Measurements from ENCODE around the gene ZFYVE19.
A peak's percentile ranks its signal among the peaks of the same experiment; 100 is the strongest.
"Not testable (repeated sequence)": the region's sequence is repeated elsewhere in the genome, so short reads cannot be mapped to it uniquely, and the experiment has no call there.

Gene ZFYVE19

DNA sequence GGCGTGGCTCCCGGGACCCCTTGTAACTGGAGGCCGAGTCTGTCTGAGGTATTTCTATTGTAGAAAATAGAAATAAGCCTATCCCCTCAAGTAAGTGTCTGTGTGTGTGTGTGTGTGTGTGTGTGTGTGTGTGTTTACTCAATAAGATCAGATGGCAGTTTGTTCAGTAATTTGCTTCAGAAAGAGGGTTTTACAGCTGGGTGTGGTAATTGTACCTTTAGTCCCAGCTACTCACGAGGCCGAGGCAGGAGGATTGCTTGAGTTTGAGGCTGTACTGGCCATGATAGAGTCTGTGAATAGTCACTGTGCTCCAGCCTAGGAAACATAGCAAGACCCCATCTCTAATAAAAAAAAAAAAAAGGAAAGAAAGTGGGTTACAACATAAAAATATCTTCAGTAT, 45.6 kb downstream of the ZFYVE19 start:
- DNase-seq = no peak

GRCh38 chr15:40853241-40853890, 46.5 kb downstream of the ZFYVE19 start:
- no peak for DNase-seq

DNA sequence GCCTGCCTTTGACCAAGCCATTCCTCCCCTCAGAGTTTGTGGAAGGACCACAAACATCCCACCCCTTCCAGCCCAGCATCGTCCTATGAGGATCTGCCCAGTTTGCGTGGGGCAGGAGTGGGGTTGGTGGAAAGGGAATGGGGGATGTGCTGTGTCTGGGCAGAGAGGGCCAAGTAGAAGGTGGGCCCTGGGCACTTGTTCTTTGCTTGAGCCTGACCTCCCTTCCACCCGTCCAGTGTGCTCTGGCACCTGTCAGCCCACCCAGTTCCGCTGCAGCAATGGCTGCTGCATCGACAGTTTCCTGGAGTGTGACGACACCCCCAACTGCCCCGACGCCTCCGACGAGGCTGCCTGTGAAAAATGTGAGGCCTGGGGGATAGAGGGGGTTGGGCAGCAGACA, 47.3 kb downstream of the ZFYVE19 start:
- DNase-seq = no peak

DNA sequence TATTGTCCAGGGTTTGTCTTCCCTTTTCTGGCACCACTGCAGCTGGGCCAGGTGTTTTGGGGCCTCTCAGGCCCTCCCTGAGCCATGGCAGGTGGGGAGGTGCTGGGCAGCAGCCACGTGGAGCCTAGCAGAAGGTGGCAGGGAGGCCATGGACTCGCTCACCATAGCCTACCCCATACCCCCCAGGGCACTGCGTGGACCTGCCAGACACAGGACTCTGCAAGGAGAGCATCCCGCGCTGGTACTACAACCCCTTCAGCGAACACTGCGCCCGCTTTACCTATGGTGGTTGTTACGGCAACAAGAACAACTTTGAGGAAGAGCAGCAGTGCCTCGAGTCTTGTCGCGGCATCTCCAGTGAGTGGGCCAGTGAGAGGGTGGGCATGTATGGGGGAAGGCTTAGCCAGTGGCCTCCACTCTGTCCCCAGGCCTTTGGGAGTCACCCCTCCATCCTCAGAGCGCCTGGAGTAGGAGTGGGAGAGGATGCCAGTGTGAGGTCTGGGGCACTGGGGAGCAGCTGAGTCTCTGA, 48.9 kb downstream of the ZFYVE19 start:
- no peak for DNase-seq

GRCh38 chr15:40856746-40857145, 49.9 kb downstream of the ZFYVE19 start:
- DNase-seq = no peak

GRCh38 chr15:40857601-40858341, 50.9 kb downstream of the ZFYVE19 start:
- peak; percentile 82 for DNase-seq

DNA sequence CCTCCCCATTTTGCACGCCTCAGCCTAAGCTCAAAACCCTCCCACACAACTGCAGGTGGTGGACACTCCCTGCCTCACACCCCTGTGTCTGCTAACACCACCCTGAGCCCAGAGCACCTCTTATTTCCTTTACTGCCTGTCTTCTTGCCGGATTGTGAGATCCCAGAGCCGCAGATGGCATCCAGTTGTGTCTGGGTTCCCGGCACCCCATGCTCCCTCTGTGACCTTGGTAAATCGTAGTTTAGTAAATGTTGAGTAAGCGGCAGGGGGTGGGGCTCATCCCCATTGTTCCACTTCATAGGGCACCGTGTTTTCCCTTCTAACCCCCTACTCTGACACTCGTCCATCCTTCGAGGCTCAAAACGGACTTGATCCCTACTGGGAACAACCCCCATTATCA, 51.8 kb downstream of the ZFYVE19 start:
- no peak for DNase-seq

DNA sequence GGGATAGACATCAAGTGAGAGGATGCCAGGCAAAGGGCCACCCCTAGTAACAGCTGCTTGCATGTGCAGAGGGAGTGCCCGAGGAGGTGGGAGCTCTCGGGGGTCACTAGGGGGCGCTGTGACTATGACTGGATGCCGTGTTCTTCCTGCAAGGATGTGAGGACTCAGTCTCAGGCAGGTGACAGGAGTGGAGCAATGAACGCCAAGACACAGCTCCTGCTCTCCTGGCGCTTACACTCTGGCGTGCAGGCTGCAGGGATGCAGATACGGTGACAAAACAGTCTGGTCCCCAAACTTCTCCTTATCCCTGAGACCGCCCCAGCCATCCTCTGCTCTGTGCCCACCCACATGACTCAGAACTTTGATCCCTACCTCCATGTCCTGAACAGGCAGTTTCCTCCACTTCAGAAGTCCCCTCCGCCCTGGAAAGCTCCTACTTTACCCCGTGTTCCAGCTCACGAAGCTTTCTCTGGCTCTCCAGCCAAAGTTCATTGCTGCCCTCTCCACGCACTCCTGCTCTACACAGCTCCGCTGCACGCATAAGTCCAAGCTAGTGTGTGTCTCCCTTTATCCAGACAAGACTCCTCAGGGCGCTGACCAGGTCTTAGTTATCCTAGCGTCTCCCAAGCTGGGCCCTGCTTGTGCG, 52.4 kb downstream of the ZFYVE19 start:
- DNase-seq = peak; percentile 77

DNA sequence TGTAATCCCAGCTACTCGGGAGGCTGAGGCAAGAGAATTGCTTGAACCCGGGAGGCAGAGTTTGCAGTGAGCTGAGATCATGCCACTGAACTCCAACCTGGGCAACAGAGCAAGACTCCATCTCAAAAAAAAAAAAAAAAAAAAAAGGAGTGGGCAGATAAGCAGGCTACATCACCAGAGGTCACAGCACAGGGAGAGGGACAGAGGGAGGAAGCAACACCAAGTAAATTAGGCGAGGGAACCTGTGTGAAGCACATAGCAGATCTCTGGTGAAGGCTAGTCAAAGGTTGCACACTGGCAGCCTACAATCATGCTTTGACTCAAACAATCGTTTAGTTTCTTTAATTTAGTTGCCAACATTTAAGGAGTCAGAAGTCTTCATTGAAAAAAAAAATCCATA, 54.3 kb downstream of the ZFYVE19 start:
- not testable (repeated sequence) for DNase-seq

GRCh38 chr15:40863660-40864270, 56.9 kb downstream of the ZFYVE19 start:
- DNase-seq = no peak

Data from retina (tissue), 1 donor.